ENCODE results near the gene SBK1.
"Not testable (repeated sequence)": the region's sequence is repeated elsewhere in the genome, so short reads cannot be mapped to it uniquely, and the experiment has no call there.

Gene SBK1

DNA sequence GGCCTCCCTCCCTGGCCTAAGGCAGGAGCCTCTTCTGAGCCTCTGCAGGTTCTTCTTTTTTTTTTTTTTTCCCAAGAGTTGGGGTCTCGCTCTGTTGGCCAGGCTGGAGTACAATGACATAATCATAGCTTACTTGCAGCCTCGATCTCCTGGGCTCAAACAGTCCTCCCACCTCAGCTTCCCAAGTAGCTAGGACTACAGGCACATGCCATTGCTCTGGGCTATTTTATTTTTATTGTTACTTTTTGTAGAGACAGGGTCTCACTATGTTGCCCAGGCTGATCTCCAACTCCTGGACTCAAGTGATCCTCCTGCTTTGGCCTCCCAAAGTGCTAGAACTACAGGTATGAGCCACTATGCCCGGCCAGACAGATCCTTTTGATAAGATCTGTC is 32.6 kb downstream of the SBK1 start:
- Mint-ChIP-seq H3K27ac (no peak overlapping the region), H3K4me3 (no peak overlapping the region)

DNA sequence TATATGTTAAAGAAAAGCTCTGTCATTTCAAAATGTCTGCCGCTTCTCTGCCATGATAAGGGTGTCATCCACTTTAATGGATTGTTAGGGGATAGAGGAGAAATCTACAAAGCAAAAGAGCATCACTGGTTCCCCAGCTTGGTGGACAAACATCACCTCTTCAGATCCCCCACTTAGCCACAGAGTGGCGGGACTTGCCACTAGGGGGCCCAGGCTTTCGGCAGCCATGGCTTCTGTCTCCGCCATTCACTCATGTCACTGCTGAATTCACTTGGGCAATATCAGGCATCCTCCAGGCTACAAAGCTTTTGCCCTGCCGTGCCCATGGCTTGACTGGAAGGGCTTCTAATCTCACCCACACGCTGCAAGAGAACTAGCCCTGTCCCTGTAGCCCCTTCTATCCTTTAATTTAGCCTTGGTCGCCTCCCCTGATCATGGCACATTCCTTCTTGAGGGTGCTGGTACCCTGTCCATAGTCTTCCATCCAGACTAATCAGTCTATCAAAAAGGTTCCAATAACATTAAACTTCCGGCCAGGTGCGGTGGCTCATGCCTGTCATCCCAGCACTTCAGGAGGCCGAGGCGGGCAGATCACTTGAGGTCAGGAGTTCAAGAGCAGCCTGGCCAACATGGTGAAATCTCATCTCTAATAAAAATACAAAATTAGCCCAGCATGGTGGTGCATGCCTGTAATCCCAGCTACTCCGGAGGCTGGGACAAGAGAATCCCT is 34.7 kb downstream of the SBK1 start:
- Mint-ChIP-seq H3K4me1 (peaks cover 1% of the 10 kb centered on the region), H3K9me3 (no peaks in the 10 kb centered on the region), H3K36me3 (ENCODE audit: low read depth) (no peaks in the 10 kb centered on the region)

More for the DNA sequence above, 32.6 kb downstream of the SBK1 start:
- no peaks in the 10 kb centered on the region for H3K9me3 Mint-ChIP-seq
- H3K4me1 Mint-ChIP-seq, result peaks cover 1% of the 10 kb centered on the region
- ATAC-seq (no peak), DNase-seq (no peak)
- H3K36me3 Mint-ChIP-seq (ENCODE audit: low read depth), result no peaks in the 10 kb centered on the region
- H3K27me3 Mint-ChIP-seq, result no peaks in the 10 kb centered on the region

DNA sequence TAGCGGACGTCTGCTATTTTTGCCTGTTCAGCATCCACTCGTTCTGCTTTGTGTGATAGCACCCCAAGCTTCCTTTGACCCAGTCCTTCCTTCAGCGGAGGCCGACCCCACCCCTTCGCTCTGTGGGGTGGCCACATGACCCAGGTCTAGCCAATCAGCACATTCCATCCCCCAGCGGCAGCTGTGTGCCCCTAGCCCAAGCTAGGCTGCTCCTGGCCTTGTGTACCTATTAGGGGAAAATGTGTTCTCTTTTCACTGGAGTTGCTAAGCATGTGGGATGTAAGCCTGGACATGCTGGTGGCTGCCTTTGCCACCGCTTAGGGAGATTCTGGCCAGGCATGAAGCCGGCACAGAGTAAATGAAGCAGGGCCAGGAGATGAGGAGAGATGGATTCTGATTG is 37.9 kb downstream of the SBK1 start:
- not testable (repeated sequence) for H3K27ac Mint-ChIP-seq; H3K9me3 Mint-ChIP-seq; H3K36me3 Mint-ChIP-seq (ENCODE audit: low read depth); H3K4me3 Mint-ChIP-seq; H3K4me1 Mint-ChIP-seq; DNase-seq; H3K27me3 Mint-ChIP-seq
- ATAC-seq, result peak; percentile 73

More for the DNA sequence above, 34.7 kb downstream of the SBK1 start:
- DNase-seq, result peak; percentile 77
- H3K27ac Mint-ChIP-seq, result no peak overlapping the region
- H3K4me3 Mint-ChIP-seq, result no peak overlapping the region
- peak; percentile 77 for ATAC-seq
- H3K27me3 Mint-ChIP-seq, result no peaks in the 10 kb centered on the region

DNA sequence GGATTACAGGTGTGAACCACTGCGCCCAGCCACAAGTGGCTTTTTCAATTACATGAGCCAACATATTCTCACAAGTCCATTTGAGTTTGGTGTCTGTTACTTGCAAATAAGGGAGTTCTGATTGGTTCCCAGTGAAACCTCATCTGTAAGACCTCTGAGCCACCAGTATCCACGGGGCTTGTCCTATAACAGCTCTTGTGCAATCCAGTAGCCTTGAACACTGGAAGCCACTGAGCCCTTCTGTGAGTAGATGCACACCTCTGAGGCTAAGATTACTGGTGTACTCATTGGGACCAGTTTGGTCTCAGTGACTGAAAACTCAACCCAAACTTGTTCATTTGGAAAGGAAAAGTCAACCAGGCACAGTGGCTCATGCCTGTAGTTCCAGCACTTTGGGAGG is 38.7 kb downstream of the SBK1 start:
- H3K4me3 Mint-ChIP-seq; H3K9me3 Mint-ChIP-seq; DNase-seq; ATAC-seq; H3K4me1 Mint-ChIP-seq; H3K27ac Mint-ChIP-seq; H3K36me3 Mint-ChIP-seq (ENCODE audit: low read depth); H3K27me3 Mint-ChIP-seq: not testable (repeated sequence)

DNA sequence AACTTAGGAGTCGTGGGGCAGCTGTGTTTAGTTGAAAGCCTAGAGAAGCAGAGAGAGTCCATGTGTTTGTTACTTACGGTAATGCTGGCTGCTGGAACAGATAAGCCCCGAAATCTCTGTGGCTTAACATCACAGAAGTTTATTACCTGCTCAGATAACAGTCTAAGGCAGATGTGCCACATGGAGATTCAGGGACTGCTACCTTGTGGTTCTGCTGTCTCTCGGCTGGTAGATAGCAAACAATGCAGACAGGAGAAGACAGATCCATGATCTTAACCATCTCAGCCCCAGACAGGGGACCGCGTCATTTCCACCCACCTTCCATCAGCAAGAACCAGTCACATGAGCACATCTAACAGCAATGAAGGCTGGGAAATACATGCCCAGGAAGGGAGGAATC is 40.3 kb downstream of the SBK1 start:
- ATAC-seq; H3K4me3 Mint-ChIP-seq; H3K9me3 Mint-ChIP-seq; H3K27ac Mint-ChIP-seq; H3K36me3 Mint-ChIP-seq (ENCODE audit: low read depth); H3K27me3 Mint-ChIP-seq; DNase-seq; H3K4me1 Mint-ChIP-seq: not testable (repeated sequence)

DNA sequence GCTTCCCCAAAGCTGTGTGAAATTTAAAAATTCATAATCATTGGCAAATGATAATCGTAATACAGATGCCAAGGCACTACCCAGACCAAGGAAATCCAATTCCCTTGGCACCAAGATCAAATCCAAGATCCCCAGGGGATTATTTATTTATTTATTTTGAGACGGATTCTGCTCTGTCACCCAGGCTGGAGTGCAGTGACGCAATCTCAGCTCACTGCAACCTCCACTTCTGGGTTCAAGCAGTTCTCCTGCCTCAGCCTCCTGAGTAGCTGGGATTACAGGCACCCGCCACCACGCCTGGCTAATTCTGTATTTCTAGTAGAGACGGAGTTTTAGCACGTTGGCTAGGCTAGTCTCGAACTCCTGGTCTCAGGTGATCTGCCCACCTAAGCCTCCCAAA is 43.4 kb downstream of the SBK1 start:
- ATAC-seq; DNase-seq; H3K9me3 Mint-ChIP-seq; H3K4me1 Mint-ChIP-seq; H3K27me3 Mint-ChIP-seq; H3K27ac Mint-ChIP-seq; H3K4me3 Mint-ChIP-seq; H3K36me3 Mint-ChIP-seq (ENCODE audit: low read depth): not testable (repeated sequence)

DNA sequence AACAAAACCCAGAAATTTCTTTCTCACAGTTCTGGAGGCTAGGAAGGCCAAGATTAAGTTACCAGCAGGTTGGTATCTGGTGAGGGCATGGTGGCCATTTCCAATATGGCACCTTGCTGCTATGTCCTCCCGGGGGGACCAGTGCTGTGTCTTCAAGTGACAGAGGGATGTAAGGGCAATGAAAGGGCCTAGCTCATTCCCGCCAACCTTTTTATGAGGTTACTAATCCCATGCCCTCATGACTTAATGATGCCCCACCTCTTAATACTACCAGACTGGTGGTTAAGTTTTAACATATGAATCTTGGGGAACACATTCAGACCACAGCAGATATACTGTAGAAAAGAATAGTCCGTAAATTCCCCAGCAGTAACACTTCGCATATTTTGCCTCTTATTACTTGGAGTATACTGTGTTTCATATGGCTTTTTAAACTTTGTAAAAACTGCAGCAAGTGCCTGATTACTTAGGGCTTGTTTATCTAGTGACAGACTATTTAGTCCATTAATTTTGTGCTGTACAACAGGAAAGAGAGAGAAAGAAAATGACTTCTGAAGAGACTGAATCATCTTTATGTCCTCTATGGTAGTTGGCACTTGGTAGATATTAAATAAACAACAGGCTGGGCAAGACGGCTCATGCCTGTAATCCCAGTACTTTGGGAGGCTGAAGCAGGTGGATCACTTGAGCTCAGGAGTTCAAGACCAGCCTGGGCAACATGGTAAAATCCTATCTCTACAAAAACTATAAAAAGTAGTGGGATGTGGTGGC is 44.8 kb downstream of the SBK1 start:
- H3K27ac Mint-ChIP-seq; DNase-seq; ATAC-seq; H3K36me3 Mint-ChIP-seq (ENCODE audit: low read depth); H3K27me3 Mint-ChIP-seq; H3K4me1 Mint-ChIP-seq; H3K9me3 Mint-ChIP-seq; H3K4me3 Mint-ChIP-seq: not testable (repeated sequence)

DNA sequence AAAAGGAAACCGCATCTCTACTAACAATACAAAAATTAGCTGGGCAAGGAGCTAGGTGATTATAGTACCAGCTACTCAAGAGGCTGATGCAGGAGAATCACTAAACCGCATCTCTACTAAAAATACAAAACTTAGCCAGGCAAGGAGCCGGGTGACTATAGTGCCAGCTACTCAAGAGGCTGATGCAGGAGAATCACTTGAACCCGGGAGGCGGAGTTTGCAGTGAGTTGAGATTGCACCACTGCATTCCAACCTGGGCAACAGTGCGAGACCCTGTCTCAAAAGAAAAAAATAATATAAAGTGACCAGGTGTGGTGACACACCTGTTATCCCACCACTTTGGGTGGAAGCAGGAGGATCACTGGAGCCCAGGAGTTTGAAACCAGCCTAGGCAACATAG is 45.9 kb downstream of the SBK1 start:
- not testable (repeated sequence) for H3K9me3 Mint-ChIP-seq; H3K4me3 Mint-ChIP-seq; H3K27me3 Mint-ChIP-seq; H3K27ac Mint-ChIP-seq; H3K4me1 Mint-ChIP-seq; DNase-seq; ATAC-seq; H3K36me3 Mint-ChIP-seq (ENCODE audit: low read depth)

DNA sequence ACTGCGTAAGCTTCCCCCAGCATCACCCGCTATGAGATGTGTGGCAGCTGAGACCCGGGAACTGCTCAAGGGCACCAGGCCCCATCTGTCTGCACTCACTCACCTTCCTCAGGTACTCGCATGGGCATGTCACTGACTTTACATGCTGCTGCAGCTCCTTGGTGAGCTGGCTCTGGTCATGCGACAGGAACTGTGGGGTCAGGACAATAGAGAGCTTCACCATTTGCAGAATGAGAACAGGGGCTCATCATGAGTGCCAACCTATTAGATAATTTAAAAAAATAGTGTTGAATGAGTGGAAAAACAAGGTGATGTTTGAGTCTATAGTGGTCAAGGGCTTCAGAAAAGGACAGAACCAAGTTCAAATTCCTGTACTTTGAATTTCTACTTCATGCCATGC is 70.3 kb downstream of the SBK1 start:
- not testable (repeated sequence) for H3K27ac Mint-ChIP-seq; ATAC-seq; H3K27me3 Mint-ChIP-seq; H3K36me3 Mint-ChIP-seq (ENCODE audit: low read depth); H3K4me3 Mint-ChIP-seq; DNase-seq; H3K4me1 Mint-ChIP-seq; H3K9me3 Mint-ChIP-seq

DNA sequence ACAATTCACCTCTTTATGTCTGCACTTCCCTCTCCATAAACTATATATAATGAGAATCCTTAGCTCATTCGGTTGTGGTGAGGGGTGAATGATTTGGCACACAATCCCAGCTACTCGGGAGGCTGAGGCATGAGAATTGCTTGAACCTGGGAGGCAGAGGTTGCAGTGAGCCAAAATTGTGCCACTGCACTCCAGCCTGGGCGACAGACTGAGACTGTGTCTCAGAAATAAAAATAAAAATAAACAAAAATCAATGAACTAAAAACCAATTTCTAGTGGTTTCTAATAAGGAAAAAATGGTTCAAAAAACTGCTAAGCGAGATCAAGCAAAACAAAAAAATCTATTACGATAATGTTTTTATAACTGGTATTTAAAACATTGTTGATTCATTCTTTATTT is 71.1 kb downstream of the SBK1 start, which contains the start of gene NPIPB6:
TSS of gene NPIPB6 (minus strand) at position 101 of the 400 bp plus-strand sequence. CDS start 686 bp downstream, outside the sequence.
- not testable (repeated sequence) for DNase-seq; H3K9me3 Mint-ChIP-seq; H3K36me3 Mint-ChIP-seq (ENCODE audit: low read depth); ATAC-seq; H3K27ac Mint-ChIP-seq; H3K27me3 Mint-ChIP-seq; H3K4me3 Mint-ChIP-seq; H3K4me1 Mint-ChIP-seq

DNA sequence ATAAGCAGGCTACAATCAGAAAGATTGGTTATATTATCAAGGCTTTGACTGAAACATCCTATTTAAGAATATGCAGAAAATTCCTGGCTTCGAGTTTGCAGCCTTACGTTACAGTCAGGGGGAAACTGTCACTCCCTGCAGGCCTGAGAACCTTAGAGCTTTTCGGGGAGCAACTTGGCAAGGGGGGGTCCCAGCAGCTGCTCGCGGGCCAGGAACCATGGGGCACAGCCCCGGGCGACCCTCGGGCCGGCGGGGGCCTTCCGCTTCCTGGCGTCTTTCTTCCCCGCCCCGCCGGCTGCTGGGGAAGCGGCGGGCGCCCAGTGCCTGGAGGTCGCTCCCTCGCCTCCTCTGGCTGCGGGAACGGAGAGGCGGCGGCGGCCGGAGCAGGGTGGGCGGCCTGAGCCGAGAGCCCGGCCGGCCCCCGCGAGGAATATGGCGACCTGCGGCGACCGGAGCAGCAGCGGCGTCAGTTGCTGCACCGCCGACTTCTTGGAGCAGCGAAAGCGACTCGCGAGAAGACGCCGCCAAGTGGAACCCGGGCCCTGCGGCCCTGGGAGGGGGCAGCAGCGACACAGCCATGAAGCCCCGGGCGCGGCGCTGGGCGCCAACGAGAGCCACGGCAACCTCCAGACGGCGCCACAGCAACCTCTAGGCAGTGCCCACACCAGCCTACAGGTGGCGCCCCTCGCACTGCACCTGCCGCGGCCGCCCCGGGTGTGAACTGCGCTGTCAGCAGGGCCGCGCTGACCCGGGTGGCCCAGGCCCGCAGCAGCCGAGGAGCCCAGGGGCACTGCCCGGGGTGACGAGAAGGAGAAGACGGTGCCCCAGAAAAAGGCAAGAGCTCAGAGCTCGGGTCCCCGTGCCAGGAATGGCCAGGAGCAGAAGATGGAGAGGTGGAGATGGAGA is 72.2 kb downstream of the SBK1 start:
- H3K4me3 Mint-ChIP-seq; H3K36me3 Mint-ChIP-seq (ENCODE audit: low read depth); DNase-seq; H3K27ac Mint-ChIP-seq; H3K4me1 Mint-ChIP-seq; H3K27me3 Mint-ChIP-seq; H3K9me3 Mint-ChIP-seq: not testable (repeated sequence)
- peak; percentile 98 for ATAC-seq

DNA sequence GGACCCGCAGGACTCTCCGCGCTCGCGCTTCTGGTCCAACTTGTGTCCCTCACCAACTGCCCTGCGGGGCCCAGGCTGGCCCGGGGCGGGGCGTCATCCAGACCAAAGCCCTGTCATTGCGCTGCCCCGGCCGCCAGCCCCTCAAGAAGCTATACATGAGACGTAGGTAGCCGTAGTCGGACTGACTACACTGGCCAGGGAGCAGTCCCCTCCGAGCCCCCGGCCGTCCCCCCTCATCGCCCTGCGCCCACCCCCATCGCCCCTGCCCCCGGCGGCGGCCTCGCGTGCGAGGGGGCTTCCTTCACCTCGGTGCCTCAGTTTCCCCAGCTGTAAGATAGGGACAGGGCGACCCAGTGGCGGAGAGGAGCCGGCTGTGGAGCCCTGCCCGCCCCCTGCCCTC is 75.6 kb downstream of the SBK1 start:
- H3K27me3 Mint-ChIP-seq; ATAC-seq; H3K9me3 Mint-ChIP-seq; H3K27ac Mint-ChIP-seq; H3K4me1 Mint-ChIP-seq; H3K36me3 Mint-ChIP-seq (ENCODE audit: low read depth); DNase-seq; H3K4me3 Mint-ChIP-seq: not testable (repeated sequence)

Data from activated naive CD8-positive, alpha-beta T cell treated with anti-CD3 and anti-CD28 coated beads, Interleukin-2, amount 50 U/mL, for 24 hours (primary cell).